ENCODE data around the gene COL24A1.
"Not testable (repeated sequence)": the region's sequence is repeated elsewhere in the genome, so short reads cannot be mapped to it uniquely, and the experiment has no call there.

Gene COL24A1

DNA sequence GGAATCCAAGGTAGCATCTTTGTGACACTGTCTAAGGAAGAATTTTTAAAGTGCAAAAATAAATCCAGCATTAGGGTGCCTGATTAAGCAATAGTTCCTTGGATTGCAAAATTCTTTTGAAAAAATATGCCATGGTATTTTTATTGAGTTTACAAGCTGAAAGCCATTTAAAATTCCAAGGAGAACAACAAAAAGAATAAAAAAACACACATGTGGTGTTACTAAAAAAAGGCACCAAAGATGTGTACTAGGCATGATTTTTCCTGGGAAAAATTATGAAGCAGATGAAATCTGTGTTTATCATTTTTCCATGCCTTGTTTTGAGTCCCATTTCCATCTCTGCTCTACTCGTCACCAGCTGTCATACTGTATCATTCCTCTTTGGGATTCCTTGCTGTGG lies 291.4 kb downstream of the COL24A1 start:
- Histone ChIP-seq H3K27ac (ENCODE audit: poor library complexity, severe bottlenecking) (no peak overlapping the region), H3K4me1 (ENCODE audit: insufficient read depth, poor library complexity, severe bottlenecking) (no peaks in the 10 kb centered on the region), H3K9me3 (ENCODE audit: severe bottlenecking) (no peaks in the 10 kb centered on the region), H3K27me3 (ENCODE audit: insufficient read depth, poor library complexity, severe bottlenecking) (no peaks in the 10 kb centered on the region), H3K36me3 (ENCODE audit: low read depth) (no peaks in the 10 kb centered on the region), H3K4me3 (ENCODE audit: severe bottlenecking) (no peak overlapping the region)
- TF ChIP-seq, protein P1, sequence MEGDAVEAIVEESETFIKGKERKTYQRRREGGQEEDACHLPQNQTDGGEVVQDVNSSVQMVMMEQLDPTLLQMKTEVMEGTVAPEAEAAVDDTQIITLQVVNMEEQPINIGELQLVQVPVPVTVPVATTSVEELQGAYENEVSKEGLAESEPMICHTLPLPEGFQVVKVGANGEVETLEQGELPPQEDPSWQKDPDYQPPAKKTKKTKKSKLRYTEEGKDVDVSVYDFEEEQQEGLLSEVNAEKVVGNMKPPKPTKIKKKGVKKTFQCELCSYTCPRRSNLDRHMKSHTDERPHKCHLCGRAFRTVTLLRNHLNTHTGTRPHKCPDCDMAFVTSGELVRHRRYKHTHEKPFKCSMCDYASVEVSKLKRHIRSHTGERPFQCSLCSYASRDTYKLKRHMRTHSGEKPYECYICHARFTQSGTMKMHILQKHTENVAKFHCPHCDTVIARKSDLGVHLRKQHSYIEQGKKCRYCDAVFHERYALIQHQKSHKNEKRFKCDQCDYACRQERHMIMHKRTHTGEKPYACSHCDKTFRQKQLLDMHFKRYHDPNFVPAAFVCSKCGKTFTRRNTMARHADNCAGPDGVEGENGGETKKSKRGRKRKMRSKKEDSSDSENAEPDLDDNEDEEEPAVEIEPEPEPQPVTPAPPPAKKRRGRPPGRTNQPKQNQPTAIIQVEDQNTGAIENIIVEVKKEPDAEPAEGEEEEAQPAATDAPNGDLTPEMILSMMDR (IDR thresholded peaks at IDR 0.05; ENCODE audit: poor library complexity, severe bottlenecking): no peak
- DNase-seq (ENCODE audit: low spot score) (no peak), ATAC-seq (ENCODE audit: low read depth) (no peak)

DNA sequence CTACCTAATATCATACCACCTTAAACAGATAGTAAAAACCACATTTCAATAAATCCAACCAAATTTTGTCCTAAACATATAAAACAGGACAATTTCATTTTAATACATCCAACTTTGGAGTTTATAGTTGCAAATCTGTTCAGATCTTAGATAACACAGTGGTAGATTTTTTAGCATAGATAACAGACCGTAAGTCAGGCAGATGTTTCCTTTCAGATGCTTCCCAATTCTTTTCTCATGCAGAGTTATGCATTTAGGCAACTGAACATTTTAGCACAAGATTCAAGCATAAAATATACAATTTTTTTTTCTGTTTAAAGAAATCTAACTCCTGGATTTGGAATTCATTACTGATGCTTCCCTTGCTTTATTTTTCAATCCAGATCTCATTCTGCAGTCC lies 291.8 kb downstream of the COL24A1 start:
- Histone ChIP-seq H3K36me3 (ENCODE audit: low read depth) (no peaks in the 10 kb centered on the region), H3K27ac (ENCODE audit: poor library complexity, severe bottlenecking) (no peak overlapping the region), H3K4me1 (ENCODE audit: insufficient read depth, poor library complexity, severe bottlenecking) (no peaks in the 10 kb centered on the region), H3K4me3 (ENCODE audit: severe bottlenecking) (no peak overlapping the region), H3K9me3 (ENCODE audit: severe bottlenecking) (no peaks in the 10 kb centered on the region), H3K27me3 (ENCODE audit: insufficient read depth, poor library complexity, severe bottlenecking) (no peaks in the 10 kb centered on the region)
- DNase-seq (ENCODE audit: low spot score) (no peak), ATAC-seq (ENCODE audit: low read depth) (no peak)
- TF ChIP-seq, protein P1 (IDR thresholded peaks at IDR 0.05; ENCODE audit: poor library complexity, severe bottlenecking): no peak

DNA sequence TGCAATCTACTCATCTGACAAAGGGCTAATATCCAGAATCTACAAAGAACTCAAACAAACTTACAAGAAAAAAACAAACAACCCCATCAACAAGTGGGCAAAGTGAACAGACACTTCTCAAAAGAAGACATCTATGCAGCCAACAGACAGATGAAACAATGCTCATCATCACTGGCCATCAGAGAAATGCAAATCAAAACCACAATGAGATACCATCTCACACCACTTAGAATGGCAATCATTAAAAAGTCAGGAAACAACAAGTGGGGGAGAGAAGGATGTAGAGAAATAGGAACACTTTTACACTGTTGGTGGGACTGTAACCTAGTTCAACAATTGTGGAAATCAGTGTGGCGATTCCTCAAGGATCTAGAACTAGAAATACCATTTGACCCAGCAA lies 292.9 kb downstream of the COL24A1 start:
- not testable (repeated sequence) for H3K27ac ChIP-seq (ENCODE audit: poor library complexity, severe bottlenecking); ATAC-seq (ENCODE audit: low read depth); H3K9me3 ChIP-seq (ENCODE audit: severe bottlenecking); DNase-seq (ENCODE audit: low spot score); H3K4me1 ChIP-seq (ENCODE audit: insufficient read depth, poor library complexity, severe bottlenecking); H3K27me3 ChIP-seq (ENCODE audit: insufficient read depth, poor library complexity, severe bottlenecking); H3K4me3 ChIP-seq (ENCODE audit: severe bottlenecking); H3K36me3 ChIP-seq (ENCODE audit: low read depth)

DNA sequence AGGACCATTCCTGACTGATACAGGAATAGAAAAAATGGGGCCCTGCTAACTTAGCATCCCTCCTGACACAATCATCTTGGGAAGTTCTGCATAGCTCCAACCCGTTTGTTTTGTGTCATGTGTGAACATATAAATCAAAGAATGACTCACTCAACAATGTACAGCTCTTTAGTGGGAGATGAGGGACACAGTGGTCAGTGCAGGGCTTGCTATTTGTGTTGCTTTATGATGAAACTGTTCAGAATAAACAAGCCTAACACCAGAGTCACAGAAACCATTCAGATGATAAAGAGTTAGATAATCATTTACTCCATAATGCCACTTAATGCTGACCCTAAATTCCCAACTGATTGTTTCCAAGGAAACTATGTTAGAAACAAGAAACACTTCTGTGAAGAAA lies 294.1 kb downstream of the COL24A1 start:
- no peaks in the 10 kb centered on the region for H3K9me3 ChIP-seq (ENCODE audit: severe bottlenecking)
- H3K4me1 ChIP-seq (ENCODE audit: insufficient read depth, poor library complexity, severe bottlenecking): no peaks in the 10 kb centered on the region
- no peak overlapping the region for H3K4me3 ChIP-seq (ENCODE audit: severe bottlenecking)
- ATAC-seq (ENCODE audit: low read depth): no peak
- no peak for DNase-seq (ENCODE audit: low spot score)
- no peak overlapping the region for H3K27ac ChIP-seq (ENCODE audit: poor library complexity, severe bottlenecking)
- TF ChIP-seq, protein P1 (IDR thresholded peaks at IDR 0.05; ENCODE audit: poor library complexity, severe bottlenecking): no peak
- H3K36me3 ChIP-seq (ENCODE audit: low read depth): no peaks in the 10 kb centered on the region
- no peaks in the 10 kb centered on the region for H3K27me3 ChIP-seq (ENCODE audit: insufficient read depth, poor library complexity, severe bottlenecking)

DNA sequence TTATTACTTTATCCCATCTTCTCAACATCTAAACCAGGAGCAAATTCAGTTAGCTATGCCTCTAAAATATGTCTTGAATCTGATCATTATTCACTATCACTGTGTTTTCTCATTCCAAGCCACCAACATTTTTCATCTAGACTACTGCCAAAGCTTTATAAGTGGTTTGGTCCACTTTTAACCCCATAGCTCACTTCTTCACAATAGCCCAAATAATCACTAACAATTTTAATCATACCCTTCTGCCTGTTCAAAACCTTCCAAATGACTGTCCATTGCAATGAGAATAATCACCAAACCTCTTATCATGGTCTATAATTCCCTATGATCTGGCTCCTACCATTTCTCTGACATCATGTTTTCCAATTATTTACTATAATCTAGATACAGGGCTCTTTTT lies 298.6 kb downstream of the COL24A1 start:
- Histone ChIP-seq H3K36me3 (ENCODE audit: low read depth) (no peaks in the 10 kb centered on the region), H3K27ac (ENCODE audit: poor library complexity, severe bottlenecking) (no peak overlapping the region), H3K4me3 (ENCODE audit: severe bottlenecking) (no peak overlapping the region), H3K9me3 (ENCODE audit: severe bottlenecking) (no peaks in the 10 kb centered on the region), H3K27me3 (ENCODE audit: insufficient read depth, poor library complexity, severe bottlenecking) (no peaks in the 10 kb centered on the region), H3K4me1 (ENCODE audit: insufficient read depth, poor library complexity, severe bottlenecking) (no peaks in the 10 kb centered on the region)
- ATAC-seq (ENCODE audit: low read depth) (no peak), DNase-seq (ENCODE audit: low spot score) (no peak)
- TF ChIP-seq, protein P1 (IDR thresholded peaks at IDR 0.05; ENCODE audit: poor library complexity, severe bottlenecking): no peak
